Frontal cortex (tissue), 4 donors: Measurements from ENCODE around the gene RPL22. TPM values are rescaled to one million over a fixed set of nuclear protein-coding genes. Genes with fewer than 3 reads are reported as not detected.

ENCODE experiments used
- DNase-seq, 2 donors: peaks; one replicate each; pipeline ENCODE4 v3.0.0; 2012; ENCODE audit warnings: low spot score in 2 of 2
- FAIRE-seq: peaks from 2 replicates; lab custom pipeline; 2012; peaks lifted over from hg19 to GRCh38; lab: Jason Lieb, UNC
- total RNA-seq: library from RNA; depleted of rRNA; stranded (reverse); fragments of >200 nt; gene quantifications from one replicate; pipeline ENCODE4 v1.2.3, GENCODE V29; 2014
- donor health status: control.
- donor health status: control.
- donor health status: control.

The RPL22 gene
- total RNA-seq, 1 donor from 2014 or later: 393 TPM

GRCh38 chr1:6163191-6163972 is 36.0 kb downstream of the RPL22 start:
- FAIRE-seq (no peak), DNase-seq (no peak)

- DNase-seq (no peak), FAIRE-seq (no peak)
These were observed 36.6 kb downstream of the RPL22 start for GRCh38 chr1:6162773-6163172.

GRCh38 chr1:6162341-6162740 is 37.1 kb downstream of the RPL22 start:
- FAIRE-seq (no peak), DNase-seq (no peak)

GRCh38 chr1:6158181-6158580 is 41.2 kb downstream of the RPL22 start:
- no peak for FAIRE-seq

GRCh38 chr1:6157528-6158174 is 41.7 kb downstream of the RPL22 start:
- FAIRE-seq: no peak

More at GRCh38 chr1:6158181-6158580, 41.2 kb downstream of the RPL22 start:
- DNase-seq: no peak

GRCh38 chr1:6157132-6157527 is 42.3 kb downstream of the RPL22 start:
- no peak for FAIRE-seq
- DNase-seq: no peak

More at GRCh38 chr1:6157528-6158174, 41.7 kb downstream of the RPL22 start:
- DNase-seq: peak in 1 of 2 donors; percentile 67

GRCh38 chr1:6154525-6155319 is 44.7 kb downstream of the RPL22 start:
- DNase-seq (no peak), FAIRE-seq (no peak)

- DNase-seq: no peak
- no peak for FAIRE-seq
These were observed 46.5 kb downstream of the RPL22 start for GRCh38 chr1:6152882-6153281.

GRCh38 chr1:6152181-6152580 is 47.2 kb downstream of the RPL22 start:
- no peak for DNase-seq
- no peak for FAIRE-seq

- DNase-seq (no peak), FAIRE-seq (no peak)
These were observed 48.0 kb downstream of the RPL22 start for GRCh38 chr1:6151291-6151822.

GRCh38 chr1:6150006-6150938 is 49.1 kb downstream of the RPL22 start:
- FAIRE-seq (no peak), DNase-seq (no peak)

GRCh38 chr1:6149597-6149996 is 49.8 kb downstream of the RPL22 start:
- DNase-seq (no peak), FAIRE-seq (no peak)

GRCh38 chr1:6148497-6149241 is 50.7 kb downstream of the RPL22 start:
- peak in 1 of 2 donors; percentile 69 for DNase-seq
- no peak for FAIRE-seq

- no peak for FAIRE-seq
These were observed 53.5 kb downstream of the RPL22 start for GRCh38 chr1:6145864-6146410.

GRCh38 chr1:6145396-6145750 is 54.0 kb downstream of the RPL22 start:
- FAIRE-seq: no peak
- DNase-seq: no peak

More at GRCh38 chr1:6145864-6146410, 53.5 kb downstream of the RPL22 start:
- DNase-seq: no peak

GRCh38 chr1:6144647-6145395 is 54.6 kb downstream of the RPL22 start:
- FAIRE-seq (no peak), DNase-seq (no peak)

- no peak for FAIRE-seq
- no peak for DNase-seq
These were observed 55.2 kb downstream of the RPL22 start for GRCh38 chr1:6144175-6144574.

- DNase-seq (no peak), FAIRE-seq (no peak)
These were observed 56.0 kb downstream of the RPL22 start for GRCh38 chr1:6143395-6143794.
